ENCODE data around the gene GXYLT2. TPM values are rescaled to one million over a fixed set of nuclear protein-coding genes. Genes with fewer than 3 reads are reported as not detected.
A peak's percentile ranks its signal among the peaks of the same experiment; 100 is the strongest.

The GXYLT2 gene
- total RNA-seq, 4 donors from 2014 or later = 1.5 to 12.5 (median 7.5) TPM

- no peaks in the 10 kb centered on the region for H3K27me3 ChIP-seq
- peaks cover 5 to 21% (median 7%) of the 10 kb centered on the region in 4 donors for H3K4me1 ChIP-seq
- no peak overlapping the region for H3K4me3 ChIP-seq
- WGBS, 2 donors (ENCODE audit: low coverage in 1 of 2) = 73 to 78% methylated on average over 8 of the region's 8 CpGs
- no peaks in the 10 kb centered on the region for H3K9me3 ChIP-seq
- no peak for DNase-seq
- H3K27ac ChIP-seq = peak overlapping the region in 2 of 4 donors; percentile 12 to 25
- in situ Hi-C loops (cut with MboI; ENCODE audit: low pct_ligation_motif_present in 1 of 4, low pct_unique_long_range_greater_than_20kb in 1 of 4, low sequenced_read_pairs in 3 of 4) (no loop called here), intact Hi-C loops (cut with DNase I; ENCODE audit: low total_unique reads) (no loop called here)
- H3K36me3 ChIP-seq = no peaks in the 10 kb centered on the region
- TF ChIP-seq POLR2AphosphoS5 (IDR thresholded peaks at IDR 0.05) = no peak
- TF ChIP-seq CTCF (IDR thresholded peaks at IDR 0.05) = no peak
- TF ChIP-seq POLR2A (IDR thresholded peaks at IDR 0.05) = no peak
- TF ChIP-seq EP300 (IDR thresholded peaks at IDR 0.05; ENCODE audit: low read depth) = no peak
Measured at GRCh38 chr3:72957297-72957696, 69.5 kb downstream of the GXYLT2 start.

DNA sequence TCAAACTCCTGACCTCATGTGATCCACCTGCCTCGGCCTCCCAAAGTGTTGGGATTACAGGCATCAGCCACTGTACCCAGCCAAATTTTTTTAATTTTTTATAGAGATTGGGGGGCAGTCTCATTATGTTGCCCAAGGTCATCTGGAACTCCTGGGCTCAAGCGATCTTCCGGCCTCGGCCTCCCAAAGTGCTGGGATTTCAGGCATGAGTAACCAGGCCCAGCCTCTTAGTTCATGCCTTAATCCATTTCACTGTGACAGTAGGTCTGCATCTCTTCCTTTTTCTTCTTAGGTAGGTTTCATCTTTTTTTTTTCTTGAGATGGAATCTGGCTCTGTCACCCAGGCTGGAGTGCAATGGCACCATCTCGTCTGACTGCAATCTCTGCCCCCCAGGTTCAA, 71.5 kb downstream of the GXYLT2 start:
- H3K27me3 ChIP-seq = no peaks in the 10 kb centered on the region
- H3K4me3 ChIP-seq = no peak overlapping the region
- H3K4me1 ChIP-seq = peaks cover 5 to 21% (median 7%) of the 10 kb centered on the region in 4 donors
- no peak for DNase-seq
- no peaks in the 10 kb centered on the region for H3K9me3 ChIP-seq
- H3K36me3 ChIP-seq = no peaks in the 10 kb centered on the region
- in situ Hi-C loops (cut with MboI; ENCODE audit: low pct_ligation_motif_present in 1 of 4, low pct_unique_long_range_greater_than_20kb in 1 of 4, low sequenced_read_pairs in 3 of 4) (no loop called here), intact Hi-C loops (cut with DNase I; ENCODE audit: low total_unique reads) (no loop called here)
- WGBS, 2 donors (ENCODE audit: low coverage in 1 of 2) = 95 to 100% methylated on average over 3 to 5 of the region's 5 CpGs
- TF ChIP-seq POLR2AphosphoS5 (IDR thresholded peaks at IDR 0.05) (no peak), POLR2A (IDR thresholded peaks at IDR 0.05) (no peak), EP300 (IDR thresholded peaks at IDR 0.05; ENCODE audit: low read depth) (no peak), CTCF (IDR thresholded peaks at IDR 0.05) (no peak)
- peak overlapping the region in 2 of 4 donors; percentile 54 to 63 for H3K27ac ChIP-seq

DNA sequence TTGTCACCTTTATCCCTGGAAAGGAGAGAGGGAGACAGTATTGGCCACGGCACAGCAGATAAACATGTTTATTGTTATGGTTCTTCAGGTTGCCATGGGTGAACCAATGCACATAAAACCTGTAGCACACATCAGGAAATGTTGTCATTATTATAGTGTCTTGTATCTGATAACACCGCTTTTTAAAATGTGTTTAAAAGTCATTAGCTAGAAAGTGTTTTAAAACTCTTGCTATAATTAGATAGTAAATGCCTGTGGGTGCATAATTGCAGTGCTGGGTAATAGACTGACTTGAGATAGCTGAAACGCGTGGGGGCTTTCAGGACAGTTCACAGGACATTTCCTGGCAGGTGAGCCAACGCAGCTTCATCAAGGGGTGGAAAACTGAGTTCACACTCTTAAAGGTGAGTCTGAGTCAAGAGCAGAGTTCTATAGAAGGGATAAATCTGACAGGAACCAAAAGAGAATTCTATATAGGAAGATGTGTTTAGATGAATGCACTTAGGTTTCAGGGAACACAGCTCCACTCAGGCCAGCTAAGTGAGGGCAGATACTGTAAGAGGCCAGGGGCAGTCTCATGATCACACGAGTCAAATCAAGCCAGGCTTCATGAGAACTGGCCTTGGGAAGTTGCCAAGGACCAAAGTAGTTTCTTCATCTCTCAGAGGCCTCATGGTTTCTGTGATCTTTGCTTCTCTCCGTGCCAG, 73.1 kb downstream of the GXYLT2 start:
- H3K9me3 ChIP-seq = no peaks in the 10 kb centered on the region
- in situ Hi-C loops (cut with MboI; ENCODE audit: low pct_ligation_motif_present in 1 of 4, low pct_unique_long_range_greater_than_20kb in 1 of 4, low sequenced_read_pairs in 3 of 4) = no loop called here
- H3K27ac ChIP-seq = peak overlapping the region; percentile 18 to 63 (median 48)
- peak; percentile 29 for DNase-seq
- no peaks in the 10 kb centered on the region for H3K36me3 ChIP-seq
- no peak overlapping the region for H3K4me3 ChIP-seq
- H3K27me3 ChIP-seq = no peaks in the 10 kb centered on the region
- intact Hi-C loops (cut with DNase I; ENCODE audit: low total_unique reads) = no loop called here
- no peak for TF ChIP-seq POLR2A (IDR thresholded peaks at IDR 0.05)
- peak; percentile 69 for TF ChIP-seq EP300 (IDR thresholded peaks at IDR 0.05; ENCODE audit: low read depth)
- no peak for TF ChIP-seq CTCF (IDR thresholded peaks at IDR 0.05)
- peak in 1 of 3 donors; percentile 47 for TF ChIP-seq POLR2AphosphoS5 (IDR thresholded peaks at IDR 0.05)
- H3K4me1 ChIP-seq = peaks cover 5 to 21% (median 7%) of the 10 kb centered on the region in 4 donors
- 38 to 63% methylated on average over 5 to 7 of the region's 7 CpGs for WGBS, 2 donors (ENCODE audit: low coverage in 1 of 2)

DNA sequence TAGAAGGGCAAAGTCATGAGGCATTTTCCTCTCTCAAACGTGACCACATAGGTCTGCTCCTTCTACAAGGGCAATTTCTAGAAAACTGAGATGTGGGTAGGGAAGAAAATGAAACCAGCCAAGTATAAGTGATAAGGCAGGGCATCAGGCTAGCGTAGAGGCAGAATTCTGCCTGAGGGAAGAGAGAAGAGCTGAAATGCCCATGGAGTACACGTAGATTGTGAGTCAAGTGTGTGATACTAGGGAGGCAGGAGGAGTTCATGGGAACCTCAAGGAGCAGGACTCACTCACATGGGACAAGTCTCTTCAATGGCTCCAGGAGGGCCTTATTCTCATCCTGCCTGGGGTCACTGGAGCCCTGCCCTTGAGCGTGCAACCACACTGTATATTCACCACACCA, 73.9 kb downstream of the GXYLT2 start:
- TF ChIP-seq POLR2A (IDR thresholded peaks at IDR 0.05) (no peak), EP300 (IDR thresholded peaks at IDR 0.05; ENCODE audit: low read depth) (no peak), CTCF (IDR thresholded peaks at IDR 0.05) (no peak), POLR2AphosphoS5 (IDR thresholded peaks at IDR 0.05) (no peak)
- 78 to 79% methylated on average over 3 to 4 of the region's 4 CpGs for WGBS, 2 donors (ENCODE audit: low coverage in 1 of 2)
- H3K27ac ChIP-seq = peak overlapping the region in 2 of 4 donors; percentile 60 to 63
- in situ Hi-C loops (cut with MboI; ENCODE audit: low pct_ligation_motif_present in 1 of 4, low pct_unique_long_range_greater_than_20kb in 1 of 4, low sequenced_read_pairs in 3 of 4) (no loop called here), intact Hi-C loops (cut with DNase I; ENCODE audit: low total_unique reads) (no loop called here)
- H3K36me3 ChIP-seq = no peaks in the 10 kb centered on the region
- no peak overlapping the region for H3K4me3 ChIP-seq
- H3K9me3 ChIP-seq = no peaks in the 10 kb centered on the region
- H3K4me1 ChIP-seq = peaks cover 5 to 21% (median 7%) of the 10 kb centered on the region in 4 donors
- no peak for DNase-seq
- H3K27me3 ChIP-seq = no peaks in the 10 kb centered on the region

Data from transverse colon (tissue), 4 donors.